ENCODE data around the gene PRELP. TPM values are rescaled to one million over a fixed set of nuclear protein-coding genes. Genes with fewer than 3 reads are reported as not detected.

Gene PRELP
- total and polyA plus RNA-seq, 2 of the 8 experiments (the other 6 are each of a cell fraction or from before 2014, with no cell fraction given) = 0.13 to 0.23 TPM

GRCh38 chr1:203427451-203427850, 48.2 kb upstream of the PRELP start:
- H3K4ac ChIP-seq (replicated peaks; ENCODE audit: insufficient read length, low read depth, low read length) = no peak overlapping the region
- no peak overlapping the region for H3K23ac ChIP-seq (ENCODE audit: insufficient read length)
- H3K79me2 ChIP-seq (ENCODE audit: control insufficient read depth in 1 of 2, insufficient read depth in 2 of 2, low read length in 2 of 2) = no peaks in the 10 kb centered on the region
- H3K36me3 ChIP-seq (ENCODE audit: control insufficient read depth in 2 of 4, insufficient read depth in 4 of 4, low read length in 3 of 4) = no peaks in the 10 kb centered on the region
- H3K56ac ChIP-seq (replicated peaks; ENCODE audit: insufficient read length, low read depth, low read length) = no peak overlapping the region
- H2AFZ ChIP-seq (ENCODE audit: low read length) = no peak overlapping the region
- no peak for FAIRE-seq
- no peak overlapping the region for H4K5ac ChIP-seq (ENCODE audit: insufficient read length, low read depth, low read length)
- no peak overlapping the region for H2BK20ac ChIP-seq (ENCODE audit: low read length)
- ChIA-PET POLR2A (ENCODE audit: partially characterized antibody) (no interaction called here), CTCF (ENCODE audit: partially characterized antibody) (interaction anchor here (0.6 kb wide), 1 partner anchor 154 kb away, joined by 3 read pairs; no protein-coding TSS in a partner anchor)
- no peaks in the 10 kb centered on the region for H3K23me2 ChIP-seq (ENCODE audit: low read depth, low read length)
- 87% methylated on average over 4 of the region's 4 CpGs; no CpG with 5 or more reads in 1 of the 2 experiments for WGBS, 2 experiments (ENCODE audit: extremely low coverage in 1 of 2, insufficient coverage in 1 of 2, insufficient read length in 1 of 2, insufficient replicate concordance in 2 of 2, low coverage in 1 of 2, low lambda C conversion rate in 2 of 2, missing lambda C conversion rate in 1 of 2)
- H2AK5ac ChIP-seq (ENCODE audit: low read depth, low read length) = no peak overlapping the region
- no peaks in the 10 kb centered on the region for H4K20me1 ChIP-seq (replicated peaks in 1 of 2; ENCODE audit: control insufficient read depth in 1 of 2, insufficient read depth in 2 of 2, low read length in 2 of 2)
- H3K9me3 ChIP-seq (ENCODE audit: insufficient read depth in 2 of 2, low read depth in 1 of 2, low read length in 1 of 2) = no peaks in the 10 kb centered on the region
- H3K79me1 ChIP-seq (ENCODE audit: low read depth, low read length) = no peaks in the 10 kb centered on the region
- H3K14ac ChIP-seq (ENCODE audit: insufficient read length) = no peak overlapping the region
- H3K9ac ChIP-seq (replicated peaks in 1 of 4; ENCODE audit: extremely low read depth in 1 of 4, low read depth in 3 of 4, low read length in 3 of 4) = no peak overlapping the region
- no peak overlapping the region for H3K18ac ChIP-seq (ENCODE audit: extremely low read depth, low read length)
- no peaks in the 10 kb centered on the region for H3K4me1 ChIP-seq (replicated peaks in 1 of 4; ENCODE audit: control insufficient read depth in 3 of 4, insufficient read depth in 4 of 4, low read length in 3 of 4)
- no peak overlapping the region for H3K4me3 ChIP-seq (ENCODE audit: extremely low read depth in 1 of 4, insufficient read depth in 2 of 4, low read depth in 3 of 4, low read length in 4 of 4)
- no peak overlapping the region for H4K8ac ChIP-seq (ENCODE audit: extremely low read depth, insufficient read depth, low read length)
- H3K27ac ChIP-seq (ENCODE audit: low read depth, low read length) = no peak overlapping the region
- no peak for DNase-seq (ENCODE audit: low read depth in 1 of 2, low spot score in 2 of 2)
- H3K4me2 ChIP-seq (ENCODE audit: insufficient read depth in 1 of 2, low read depth in 2 of 2, low read length in 2 of 2) = no peak overlapping the region
- no peak overlapping the region for H4K91ac ChIP-seq (replicated peaks; ENCODE audit: insufficient read length, low read length)
- H2BK5ac ChIP-seq (ENCODE audit: low read depth, low read length) = no peak overlapping the region
- no peak overlapping the region for H2BK15ac ChIP-seq (ENCODE audit: low read length)
- TF ChIP-seq POLR2A (IDR thresholded peaks at IDR 0.05; ENCODE audit: control extremely low read depth in 1 of 2, low read depth in 2 of 2, low read length in 2 of 2) (no peak), EZH2 (IDR thresholded peaks at IDR 0.05; ENCODE audit: low read depth, low read length, severe bottlenecking) (no peak), TBP (IDR thresholded peaks at IDR 0.05; ENCODE audit: low read depth, low read length) (no peak), CHD1 (IDR thresholded peaks at IDR 0.05; ENCODE audit: low read depth, low read length) (no peak), CTBP2 (IDR thresholded peaks at IDR 0.05; ENCODE audit: borderline replicate concordance, insufficient read depth, insufficient read length, low read length) (no peak), EGR1 (IDR thresholded peaks at IDR 0.05; ENCODE audit: borderline replicate concordance, low read depth, low read length) (no peak), ASH2L (IDR thresholded peaks at IDR 0.05; ENCODE audit: low read length) (no peak)
- H2BK12ac ChIP-seq (ENCODE audit: low read depth, low read length) = no peak overlapping the region
- no peaks in the 10 kb centered on the region for H3K27me3 ChIP-seq (replicated peaks in 1 of 4; ENCODE audit: control insufficient read depth in 3 of 4, extremely low read depth in 1 of 4, insufficient read depth in 3 of 4, low read length in 3 of 4)
- no peak overlapping the region for H2BK120ac ChIP-seq (replicated peaks; ENCODE audit: low read depth, low read length)
